Endodermal cell (in vitro differentiated cells): ENCODE measurements around the gene AMFR. TPM values are rescaled to one million over a fixed set of nuclear protein-coding genes. Genes with fewer than 3 reads are reported as not detected.

Source experiments
- DNase-seq: peaks from one replicate; pipeline ENCODE4 v3.0.0-alpha.2; 2017
- H3K27ac ChIP-seq: 2 replicates; pipeline ENCODE4 v1.5.1; 2013; ENCODE audit warnings: mild to moderate bottlenecking, low read depth, low read length, moderate library complexity
- H3K27me3 ChIP-seq: 2 replicates; pipeline ENCODE4 v1.6.1; 2013; ENCODE audit warnings: mild to moderate bottlenecking, low read length, moderate library complexity; ENCODE audit not compliant: insufficient read depth, control insufficient read depth, poor library complexity, severe bottlenecking
- H3K36me3 ChIP-seq: 2 replicates; pipeline ENCODE4 v1.7.0; 2013; ENCODE audit warnings: mild to moderate bottlenecking, low read length, moderate library complexity; ENCODE audit not compliant: control insufficient read depth, insufficient read depth
- H3K4me1 ChIP-seq: one replicate; pipeline ENCODE4 v1.7.0; 2013; ENCODE audit warnings: low read length; ENCODE audit not compliant: control insufficient read depth, insufficient read depth
- H3K4me3 ChIP-seq: 2 replicates; pipeline ENCODE4 v1.5.1; 2013; ENCODE audit warnings: mild to moderate bottlenecking, low read length, moderate library complexity
- H3K9ac ChIP-seq: 2 replicates; pipeline ENCODE4 v1.6.1; 2013; ENCODE audit warnings: mild to moderate bottlenecking, low read length, moderate library complexity; ENCODE audit not compliant: poor library complexity, severe bottlenecking; ENCODE audit errors: extremely low read depth
- H3K9me3 ChIP-seq: 2 replicates; pipeline ENCODE4 v1.6.1; 2013; ENCODE audit warnings: mild to moderate bottlenecking, low read length, moderate library complexity; ENCODE audit not compliant: control insufficient read depth
- H3K27ac Mint-ChIP-seq: 2 replicates; pipeline ENCODE4 v1.8.0; 2020; ENCODE audit warnings: mixed read lengths
- H3K27me3 Mint-ChIP-seq: 2 replicates; pipeline ENCODE4 v1.8.0; 2021; ENCODE audit warnings: mild to moderate bottlenecking, mixed read lengths; ENCODE audit not compliant: insufficient read depth
- H3K36me3 Mint-ChIP-seq: 2 replicates; pipeline ENCODE4 v1.8.0; 2020; ENCODE audit warnings: low read depth, mixed read lengths
- H3K4me1 Mint-ChIP-seq: 2 replicates; pipeline ENCODE4 v1.8.0; 2020; ENCODE audit warnings: mixed read lengths
- H3K4me3 Mint-ChIP-seq: 2 replicates; pipeline ENCODE4 v1.8.0; 2020; ENCODE audit warnings: mild to moderate bottlenecking, moderate library complexity, mixed read lengths
- H3K9me3 Mint-ChIP-seq: 2 replicates; pipeline ENCODE4 v1.8.0; 2020; ENCODE audit warnings: mild to moderate bottlenecking, mixed read lengths
- CTCF ChIP-seq: fragments of 200-600 bp; sonication (generic); conservative IDR thresholded peaks from 2 replicates; pipeline ENCODE4 v1.5.0; 2021; ENCODE audit warnings: antibody characterized with exemption, mild to moderate bottlenecking
- WGBS, 2 experiments: methylation state at CpG; one replicate each; pipeline versions ENCODE4 v1.1.5 to v1.1.7; 2013; ENCODE audit warnings: missing lambda C conversion rate in 2 of 2, mixed read lengths in 1 of 2; ENCODE audit not compliant: insufficient coverage in 1 of 2, insufficient read length in 1 of 2; 5-methylcytosine and 5-hydroxymethylcytosine counted together
- total RNA-seq, 2 donors: library from RNA; stranded (reverse); fragmentation: NEBNext Ultra II Directional in 1 of 2; extraction: Animal tissue kit (Norgen Biotek cat#: 25700) in 1 of 2; gene quantifications; 2 replicates in 1 of 2; 3 replicates in 1 of 2; pipeline ENCODE4 v1.2.1, GENCODE V29; 2021

AMFR gene
- total RNA-seq, 2 donors from 2014 or later: 77.0 to 81.6 TPM

- no peak overlapping the region for H3K4me3 ChIP-seq
- no peaks in the 10 kb centered on the region for H3K27me3 ChIP-seq
- H3K9ac ChIP-seq: no peak overlapping the region
- Mint-ChIP-seq H3K9me3 (no peaks in the 10 kb centered on the region), H3K4me1 (no peaks in the 10 kb centered on the region), H3K36me3 (no peaks in the 10 kb centered on the region), H3K4me3 (no peak overlapping the region), H3K27me3 (no peaks in the 10 kb centered on the region), H3K27ac (no peak overlapping the region)
- WGBS, 2 experiments: 88 to 89% methylated on average over 8 to 9 of the region's 9 CpGs
- no peak for TF ChIP-seq CTCF
- H3K36me3 ChIP-seq: no peaks in the 10 kb centered on the region
- H3K9me3 ChIP-seq: no peaks in the 10 kb centered on the region
- no peaks in the 10 kb centered on the region for H3K4me1 ChIP-seq
- DNase-seq: no peak
- no peak overlapping the region for H3K27ac ChIP-seq
These were observed 90.6 kb downstream of the AMFR start for GRCh38 chr16:56334761-56335160.

- Mint-ChIP-seq H3K36me3 (no peaks in the 10 kb centered on the region), H3K9me3 (no peaks in the 10 kb centered on the region), H3K27ac (peak overlapping the region; percentile 17), H3K4me1 (no peaks in the 10 kb centered on the region), H3K4me3 (no peak overlapping the region), H3K27me3 (no peaks in the 10 kb centered on the region)
- Histone ChIP-seq H3K27me3 (no peaks in the 10 kb centered on the region), H3K9me3 (no peaks in the 10 kb centered on the region), H3K27ac (no peak overlapping the region), H3K9ac (no peak overlapping the region), H3K4me1 (no peaks in the 10 kb centered on the region), H3K4me3 (no peak overlapping the region), H3K36me3 (no peaks in the 10 kb centered on the region)
- TF ChIP-seq CTCF: peak; percentile 77
- DNase-seq: peak; percentile 96
- 71 to 80% methylated on average over 6 to 15 of the region's 16 CpGs for WGBS, 2 experiments
These were observed 92.8 kb downstream of the AMFR start for GRCh38 chr16:56332464-56333079.

DNA sequence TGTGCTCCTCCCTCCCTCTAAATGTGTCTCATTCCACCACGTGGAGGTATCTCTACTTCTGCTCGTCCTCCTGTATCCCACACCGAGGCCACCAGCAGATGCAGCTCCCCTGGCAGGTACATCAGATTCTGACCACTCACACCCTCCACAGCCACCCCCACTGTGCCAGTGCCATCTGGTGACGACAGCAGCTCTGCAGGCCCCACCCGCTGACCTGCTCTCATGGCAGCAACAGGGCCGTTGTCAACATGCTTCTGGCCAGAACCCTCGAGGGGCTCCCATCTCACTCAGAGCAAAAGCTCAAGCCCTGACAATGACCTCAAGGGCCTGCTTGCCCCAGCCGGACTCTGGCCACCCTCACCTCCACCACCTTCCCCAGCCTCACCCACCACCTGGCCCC is 93.4 kb downstream of the AMFR start:
- H3K4me1 ChIP-seq: no peaks in the 10 kb centered on the region
- H3K9me3 ChIP-seq: no peaks in the 10 kb centered on the region
- H3K36me3 ChIP-seq: no peaks in the 10 kb centered on the region
- DNase-seq: no peak
- no peaks in the 10 kb centered on the region for H3K27me3 ChIP-seq
- no peak overlapping the region for H3K9ac ChIP-seq
- no peaks in the 10 kb centered on the region for H3K4me1 Mint-ChIP-seq
- H3K27ac ChIP-seq: no peak overlapping the region
- H3K27ac Mint-ChIP-seq: no peak overlapping the region
- no peak for TF ChIP-seq CTCF
- 87 to 94% methylated on average over 6 to 8 of the region's 8 CpGs for WGBS, 2 experiments
- no peaks in the 10 kb centered on the region for H3K27me3 Mint-ChIP-seq
- no peaks in the 10 kb centered on the region for H3K9me3 Mint-ChIP-seq
- no peak overlapping the region for H3K4me3 ChIP-seq
- H3K4me3 Mint-ChIP-seq: no peak overlapping the region
- H3K36me3 Mint-ChIP-seq: no peaks in the 10 kb centered on the region
